ENCODE results near the gene PSME3IP1. TPM values are rescaled to one million over a fixed set of nuclear protein-coding genes. Genes with fewer than 3 reads are reported as not detected.

PSME3IP1 gene
- polyA plus RNA-seq, 1 donor (not counting 4 experiments of a cell fraction or from before 2014, with no cell fraction given): 75.7 TPM

- Histone ChIP-seq H3K27me3 (ENCODE audit: control insufficient read depth, extremely low read depth, insufficient read depth, low read length) (no peaks in the 10 kb centered on the region), H2AFZ (ENCODE audit: control insufficient read depth, low read length) (no peak overlapping the region), H4K20me1 (ENCODE audit: control insufficient read depth, extremely low read depth, insufficient read depth, low read length) (no peaks in the 10 kb centered on the region), H3K27ac (ENCODE audit: control insufficient read depth, insufficient read depth, low read length) (no peak overlapping the region), H3K36me3 (ENCODE audit: control insufficient read depth in 2 of 2, extremely low read depth in 1 of 2, insufficient read depth in 2 of 2, low read length in 2 of 2) (peaks cover 3 to 6% of the 10 kb centered on the region in 2 experiments), H3K79me2 (ENCODE audit: control insufficient read depth, insufficient read depth, low read length) (peaks cover 45% of the 10 kb centered on the region), H3K4me3 (ENCODE audit: control insufficient read depth in 2 of 3, extremely low read depth in 1 of 3, insufficient read depth in 2 of 3, low read depth in 1 of 3, low read length in 3 of 3) (no peak overlapping the region), H3K4me1 (ENCODE audit: control insufficient read depth, extremely low read depth, insufficient read depth, low read length) (peaks cover 3% of the 10 kb centered on the region), H3K9me3 (ENCODE audit: control insufficient read depth, low read depth, low read length) (no peaks in the 10 kb centered on the region), H3K4me2 (ENCODE audit: control insufficient read depth, extremely low read depth, insufficient read depth, low read depth, low read length) (no peak overlapping the region), H3K9ac (ENCODE audit: control insufficient read depth, extremely low read depth, insufficient read depth, low read length) (no peak overlapping the region), H3K9me1 (ENCODE audit: control insufficient read depth, extremely low read depth, insufficient read depth, low read length) (no peaks in the 10 kb centered on the region)
- no peak for DNase-seq (ENCODE audit: low read depth, low spot score)
- TF ChIP-seq CTCF (optimal IDR thresholded peaks at IDR 0.05 in 1 of 3, IDR thresholded peaks at IDR 0.05 in 1 of 3, conservative IDR thresholded peaks at IDR 0.05 in 1 of 3; ENCODE audit: extremely low read depth in 1 of 3, insufficient read depth in 2 of 3, low read length in 3 of 3) (no peak), EZH2 (IDR thresholded peaks at IDR 0.05; ENCODE audit: low read length) (no peak)
- no peak for FAIRE-seq
- dilution Hi-C loops (cut with MboI; ENCODE audit: extremely low pct_ligation_motif_present, low sequenced_read_pairs): no loop called here
Observed at GRCh38 chr16:57179215-57179828, 6.5 kb downstream of the PSME3IP1 start.

- dilution Hi-C loops (cut with MboI; ENCODE audit: extremely low pct_ligation_motif_present, low sequenced_read_pairs): no loop called here
- H3K27ac ChIP-seq (ENCODE audit: control insufficient read depth, insufficient read depth, low read length): no peak overlapping the region
- TF ChIP-seq EZH2 (IDR thresholded peaks at IDR 0.05; ENCODE audit: low read length) (no peak), CTCF (optimal IDR thresholded peaks at IDR 0.05 in 1 of 3, IDR thresholded peaks at IDR 0.05 in 1 of 3, conservative IDR thresholded peaks at IDR 0.05 in 1 of 3; ENCODE audit: extremely low read depth in 1 of 3, insufficient read depth in 2 of 3, low read length in 3 of 3) (no peak)
Observed at GRCh38 chr16:57178793-57179212, 7.0 kb downstream of the PSME3IP1 start.

More at GRCh38 chr16:57178793-57179212, 7.0 kb downstream of the PSME3IP1 start:
- Histone ChIP-seq H3K4me1 (ENCODE audit: control insufficient read depth, extremely low read depth, insufficient read depth, low read length) (no peaks in the 10 kb centered on the region), H3K36me3 (ENCODE audit: control insufficient read depth in 2 of 2, extremely low read depth in 1 of 2, insufficient read depth in 2 of 2, low read length in 2 of 2) (peaks cover 3 to 6% of the 10 kb centered on the region in 2 experiments), H3K9ac (ENCODE audit: control insufficient read depth, extremely low read depth, insufficient read depth, low read length) (no peak overlapping the region), H3K9me3 (ENCODE audit: control insufficient read depth, low read depth, low read length) (no peaks in the 10 kb centered on the region), H3K4me3 (ENCODE audit: control insufficient read depth in 2 of 3, extremely low read depth in 1 of 3, insufficient read depth in 2 of 3, low read depth in 1 of 3, low read length in 3 of 3) (no peak overlapping the region), H2AFZ (ENCODE audit: control insufficient read depth, low read length) (no peak overlapping the region), H3K9me1 (ENCODE audit: control insufficient read depth, extremely low read depth, insufficient read depth, low read length) (no peaks in the 10 kb centered on the region), H3K4me2 (ENCODE audit: control insufficient read depth, extremely low read depth, insufficient read depth, low read depth, low read length) (no peak overlapping the region), H3K27me3 (ENCODE audit: control insufficient read depth, extremely low read depth, insufficient read depth, low read length) (no peaks in the 10 kb centered on the region), H3K79me2 (ENCODE audit: control insufficient read depth, insufficient read depth, low read length) (peaks cover 40% of the 10 kb centered on the region), H4K20me1 (ENCODE audit: control insufficient read depth, extremely low read depth, insufficient read depth, low read length) (no peaks in the 10 kb centered on the region)
- FAIRE-seq (no peak), DNase-seq (ENCODE audit: low read depth, low spot score) (no peak)
